GM21447 (cell line): ENCODE results near the gene KCNN4.

Experiments
- ATAC-seq: cut with Tn5 transposase; IDR thresholded peaks from one replicate; pipeline ENCODE4 v1.9.1; 2021; ENCODE audit not compliant: unreplicated experiment

KCNN4 gene

DNA sequence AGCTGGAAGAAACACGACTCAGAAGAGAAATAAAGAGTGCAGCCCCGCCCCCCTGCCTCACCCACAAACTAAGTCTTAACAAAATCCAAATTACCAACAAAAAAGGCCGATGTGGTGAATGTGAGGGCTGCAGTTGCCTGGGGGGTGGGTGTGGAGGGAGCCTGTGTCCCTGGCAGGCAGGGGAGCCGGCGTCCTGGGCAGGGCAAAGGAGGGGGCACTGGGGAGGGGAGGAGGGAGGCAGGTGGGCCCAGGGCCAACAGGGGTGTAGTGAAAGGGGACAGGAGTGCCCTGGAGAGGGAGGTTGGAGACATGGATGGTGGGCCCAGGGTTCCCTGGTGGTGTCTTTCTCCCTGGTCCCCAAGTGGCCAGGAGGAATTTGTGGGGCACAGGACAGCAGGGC, 60.9 kb downstream of the KCNN4 start:
- ATAC-seq, result no peak

DNA sequence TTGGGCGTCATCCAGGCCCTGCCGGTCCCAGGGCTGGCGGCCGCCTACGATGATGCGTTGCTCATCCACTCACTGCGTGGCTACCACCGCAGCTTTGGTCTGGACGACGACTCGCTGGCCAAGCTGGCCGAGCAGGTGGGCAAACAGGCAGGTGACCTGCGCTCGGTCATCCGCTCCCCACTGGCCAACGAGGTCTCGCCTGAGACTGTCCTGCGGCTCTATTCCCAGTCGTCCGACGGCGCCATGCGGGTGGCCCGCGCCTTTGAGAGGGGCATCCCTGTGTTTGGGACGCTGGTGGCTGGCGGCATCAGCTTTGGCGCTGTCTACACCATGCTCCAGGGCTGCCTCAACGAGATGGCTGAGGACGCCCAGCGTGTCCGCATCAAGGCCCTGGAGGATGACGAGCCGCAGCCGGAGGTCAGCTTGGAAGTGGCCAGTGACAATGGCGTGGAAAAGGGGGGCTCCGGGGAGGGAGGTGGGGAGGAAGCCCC, 61.4 kb downstream of the KCNN4 start:
- no peak for ATAC-seq

- ATAC-seq, result no peak
Measured at GRCh38 chr19:43718627-43719377, 62.0 kb downstream of the KCNN4 start.
